H9 (cell line): ENCODE results near the gene ENTPD6. TPM values are rescaled to one million over a fixed set of nuclear protein-coding genes. Genes with fewer than 3 reads are reported as not detected.

Source experiments
- DNase-seq: peaks from one replicate; pipeline ENCODE4 v3.0.0-alpha.2; 2017
- H2AFZ ChIP-seq: one replicate; pipeline ENCODE4 v1.6.1; 2013; ENCODE audit warnings: mild to moderate bottlenecking, low read length, control low read depth, moderate library complexity
- H2AK5ac ChIP-seq: 2 replicates; pipeline ENCODE4 v1.6.1; 2013; ENCODE audit warnings: low read length, control low read depth, mixed read lengths; ENCODE audit not compliant: insufficient read length
- H2BK120ac ChIP-seq: one replicate; pipeline ENCODE4 v1.6.1; 2013; ENCODE audit warnings: low read depth, mild to moderate bottlenecking, low read length, control low read depth, inconsistent platforms; ENCODE audit not compliant: poor library complexity, severe bottlenecking
- H2BK12ac ChIP-seq: 2 replicates; pipeline ENCODE4 v1.6.1; 2013; ENCODE audit warnings: low read length, control low read depth, mixed read lengths, low read depth; ENCODE audit not compliant: insufficient read length
- H2BK15ac ChIP-seq: 2 replicates; pipeline ENCODE4 v1.6.1; 2013; ENCODE audit warnings: low read depth, low read length, control low read depth
- H2BK20ac ChIP-seq: one replicate; pipeline ENCODE4 v1.6.1; 2013; ENCODE audit warnings: low read depth, mild to moderate bottlenecking, low read length, control low read depth, inconsistent platforms; ENCODE audit not compliant: poor library complexity, severe bottlenecking
- H2BK5ac ChIP-seq: 2 replicates; pipeline ENCODE4 v1.6.1; 2013; ENCODE audit warnings: low read length, control low read depth, mixed read lengths; ENCODE audit not compliant: insufficient read length
- H3K14ac ChIP-seq: 2 replicates; pipeline ENCODE4 v1.6.1; 2013; ENCODE audit warnings: low read length, control low read depth; ENCODE audit not compliant: insufficient read depth
- H3K18ac ChIP-seq: 2 replicates; pipeline ENCODE4 v1.6.1; 2013; ENCODE audit warnings: low read depth, mild to moderate bottlenecking, mixed read lengths, low read length, control low read depth; ENCODE audit not compliant: insufficient read length
- H3K23ac ChIP-seq: 2 replicates; pipeline ENCODE4 v1.6.1; 2013; ENCODE audit warnings: low read length, control low read depth, mixed read lengths, low read depth; ENCODE audit not compliant: insufficient read length
- H3K23me2 ChIP-seq: 2 replicates; pipeline ENCODE4 v1.6.1; 2013; ENCODE audit warnings: low read depth, mild to moderate bottlenecking, mixed read lengths, low read length, control low read depth; ENCODE audit not compliant: insufficient read length, poor library complexity, severe bottlenecking
- H3K27ac ChIP-seq: 2 replicates; pipeline ENCODE4 v1.5.1; 2013; ENCODE audit warnings: low read length, control low read depth, mixed read lengths, low read depth; ENCODE audit not compliant: insufficient read length
- H3K27me3 ChIP-seq: 2 replicates; pipeline ENCODE4 v1.6.1; 2013; ENCODE audit warnings: low read length, control low read depth, inconsistent platforms; ENCODE audit not compliant: insufficient read depth
- H3K4ac ChIP-seq: 2 replicates; pipeline ENCODE4 v1.6.1; 2013; ENCODE audit warnings: low read depth, mild to moderate bottlenecking, control low read depth, inconsistent platforms, low read length, moderate library complexity
- H3K4me1 ChIP-seq: 2 replicates; pipeline ENCODE4 v1.6.1; 2013; ENCODE audit warnings: low read length, control low read depth, inconsistent platforms; ENCODE audit not compliant: insufficient read depth
- H3K4me2 ChIP-seq: 2 replicates; pipeline ENCODE4 v1.6.1; 2013; ENCODE audit warnings: low read length, control low read depth, mixed read lengths; ENCODE audit not compliant: insufficient read length, insufficient read depth
- H3K56ac ChIP-seq: 2 replicates; pipeline ENCODE4 v1.6.1; 2013; ENCODE audit warnings: low read depth, mild to moderate bottlenecking, mixed read lengths, low read length, control low read depth; ENCODE audit not compliant: insufficient read length
- H3K79me1 ChIP-seq: 2 replicates; pipeline ENCODE4 v1.6.1; 2013; ENCODE audit warnings: low read depth, mild to moderate bottlenecking, moderate library complexity, low read length, control low read depth, inconsistent platforms; ENCODE audit not compliant: insufficient read depth, poor library complexity, severe bottlenecking
- H3K79me2 ChIP-seq: 2 replicates; pipeline ENCODE4 v1.6.1; 2013; ENCODE audit warnings: low read length, control low read depth, inconsistent platforms; ENCODE audit not compliant: insufficient read depth
- H3K9ac ChIP-seq: 2 replicates; pipeline ENCODE4 v1.6.1; 2013; ENCODE audit warnings: low read length, control low read depth, mixed read lengths; ENCODE audit not compliant: insufficient read length; ENCODE audit errors: extremely low read depth
- H3K9me3 ChIP-seq: one replicate; pipeline ENCODE4 v1.6.1; 2013; ENCODE audit warnings: low read depth, low read length, inconsistent platforms; ENCODE audit not compliant: control insufficient read depth
- H3T11ph ChIP-seq: one replicate; pipeline ENCODE4 v1.6.1; 2013; ENCODE audit warnings: mild to moderate bottlenecking, low read length, control low read depth, inconsistent platforms
- H4K20me1 ChIP-seq: one replicate; pipeline ENCODE4 v1.6.1; 2013; ENCODE audit not compliant: control insufficient read depth, insufficient read length, insufficient read depth
- H4K5ac ChIP-seq: 2 replicates; pipeline ENCODE4 v1.6.1; 2013; ENCODE audit warnings: low read depth, mild to moderate bottlenecking, mixed read lengths, low read length, control low read depth; ENCODE audit not compliant: insufficient read length
- H4K8ac ChIP-seq: replicated peaks from 2 replicates; pipeline ENCODE4 v1.6.1; 2013; ENCODE audit warnings: low read length, control low read depth, mixed read lengths, low read depth; ENCODE audit not compliant: insufficient read length
- H4K91ac ChIP-seq: 2 replicates; pipeline ENCODE4 v1.6.1; 2013; ENCODE audit warnings: low read depth, mild to moderate bottlenecking, moderate library complexity, mixed read lengths, low read length, control low read depth; ENCODE audit not compliant: insufficient read length
- H3K27ac Mint-ChIP-seq, 3 experiments: 2 replicates in 2 of 3; 3 replicates in 1 of 3; pipeline ENCODE4 v1.8.0; 2020 to 2021; ENCODE audit warnings: mixed read lengths in 3 of 3, mild to moderate bottlenecking in 1 of 3, moderate library complexity in 1 of 3
- H3K27me3 Mint-ChIP-seq: 2 replicates; pipeline ENCODE4 v1.8.0; 2021; ENCODE audit warnings: low read depth, mild to moderate bottlenecking, moderate library complexity, mixed read lengths
- H3K36me3 Mint-ChIP-seq, 3 experiments: 2 replicates in 2 of 3; 3 replicates in 1 of 3; pipeline ENCODE4 v1.8.0; 2020 to 2021; ENCODE audit warnings: low read depth in 3 of 3, mixed read lengths in 3 of 3; ENCODE audit not compliant: insufficient read depth in 1 of 3
- H3K4me1 Mint-ChIP-seq, 2 experiments: 2 replicates each; pipeline ENCODE4 v1.8.0; 2020; ENCODE audit warnings: mixed read lengths in 2 of 2
- H3K4me3 Mint-ChIP-seq, 2 experiments: 2 replicates in 1 of 2; 3 replicates in 1 of 2; pipeline ENCODE4 v1.8.0; 2020 to 2021; ENCODE audit warnings: mild to moderate bottlenecking in 2 of 2, mixed read lengths in 2 of 2, moderate library complexity in 1 of 2
- H3K9me3 Mint-ChIP-seq, 2 experiments: 2 replicates in 1 of 2; 3 replicates in 1 of 2; pipeline ENCODE4 v1.8.0; 2020; ENCODE audit warnings: mild to moderate bottlenecking in 2 of 2, mixed read lengths in 2 of 2, moderate library complexity in 1 of 2
- CTCF ChIP-seq: fragments of 200-600 bp; sonication (generic); conservative IDR thresholded peaks from 3 replicates; pipeline ENCODE4 v1.8.0; 2021; ENCODE audit warnings: antibody characterized with exemption, mild to moderate bottlenecking
- WGBS: extraction: QIAGEN DNeasy Blood & Tissue Kit; methylation state at CpG from one replicate; pipeline ENCODE4 v1.1.7; 2013; ENCODE audit warnings: missing lambda C conversion rate, low lambda C conversion rate, mixed read lengths; ENCODE audit not compliant: insufficient read length; ENCODE audit errors: extremely low coverage; 5-methylcytosine and 5-hydroxymethylcytosine counted together
- total RNA-seq: library from RNA; stranded (reverse); gene quantifications from 2 replicates; pipeline ENCODE4 v1.2.1, GENCODE V29; 2021

The ENTPD6 gene
- total RNA-seq, 1 experiment from 2014 or later, result 57.4 TPM

DNA sequence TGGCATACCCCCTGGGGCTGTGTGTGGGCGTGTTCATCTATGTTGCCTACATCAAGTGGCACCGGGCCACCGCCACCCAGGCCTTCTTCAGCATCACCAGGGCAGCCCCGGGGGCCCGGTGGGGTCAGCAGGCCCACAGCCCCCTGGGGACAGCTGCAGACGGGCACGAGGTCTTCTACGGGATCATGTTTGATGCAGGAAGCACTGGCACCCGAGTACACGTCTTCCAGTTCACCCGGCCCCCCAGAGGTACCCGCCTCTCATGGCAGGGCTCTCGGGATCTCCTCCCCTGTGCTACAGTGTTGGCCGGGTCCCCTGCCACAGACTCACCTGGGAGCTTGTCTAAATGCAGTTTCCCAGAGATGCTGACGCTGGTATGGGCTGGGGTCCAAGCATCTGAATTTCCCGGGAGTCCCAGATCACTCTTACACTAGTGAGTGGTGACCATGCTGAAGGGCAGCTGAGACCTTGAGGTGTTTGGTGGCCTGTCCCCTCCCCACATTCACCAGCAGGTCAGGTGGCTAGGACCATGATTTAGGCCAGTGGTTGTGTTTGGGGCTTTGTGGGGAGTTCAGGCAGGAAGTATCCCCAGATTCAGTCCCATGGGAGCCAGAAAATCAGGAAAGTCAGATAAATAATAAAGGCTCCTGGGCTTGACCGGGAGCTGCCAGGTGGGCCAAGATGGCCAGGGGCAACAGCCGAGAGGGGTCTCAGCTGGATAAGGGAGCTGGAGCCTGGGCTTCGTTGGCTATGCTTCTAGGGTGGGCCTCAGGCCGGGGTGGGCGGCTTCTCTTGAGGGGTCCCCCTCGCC is 11.8 kb downstream of the ENTPD6 start:
- Histone ChIP-seq H3K23me2 (no peaks in the 10 kb centered on the region), H2BK5ac (no peak overlapping the region), H2BK12ac (no peak overlapping the region), H3T11ph (no peak overlapping the region), H3K79me1 (no peaks in the 10 kb centered on the region), H3K14ac (no peak overlapping the region), H3K4me1 (no peaks in the 10 kb centered on the region; the same call in 1 of the 2 replicates), H2BK20ac (no peak overlapping the region), H3K79me2 (no peaks in the 10 kb centered on the region), H2BK120ac (no peak overlapping the region), H4K20me1 (no peaks in the 10 kb centered on the region), H3K9me3 (no peaks in the 10 kb centered on the region), H4K91ac (no peak overlapping the region), H4K8ac (no peak overlapping the region), H3K4me2 (no peak overlapping the region), H2AFZ (no peak overlapping the region), H3K27ac (no peak overlapping the region), H3K23ac (no peak overlapping the region), H3K27me3 (no peaks in the 10 kb centered on the region; the same call in 1 of the 2 replicates), H3K9ac (no peak overlapping the region), H4K5ac (no peak overlapping the region), H2AK5ac (no peak overlapping the region), H3K56ac (no peak overlapping the region), H3K4ac (no peak overlapping the region), H2BK15ac (no peak overlapping the region), H3K18ac (no peak overlapping the region)
- Mint-ChIP-seq H3K4me1 (peaks cover 15 to 21% of the 10 kb centered on the region in 2 experiments), H3K36me3 (peaks cover 0 to 17% (median 14%) of the 10 kb centered on the region in 3 experiments; a peak in 5 of 7 replicates), H3K4me3 (no peak overlapping the region), H3K27me3 (no peaks in the 10 kb centered on the region), H3K9me3 (no peaks in the 10 kb centered on the region), H3K27ac (no peak overlapping the region)
- no peak for DNase-seq
- no peak for TF ChIP-seq CTCF
- no CpG with 5 or more reads among the region's 22 CpGs for WGBS
